Activated naive CD4-positive, alpha-beta T cell (primary cell): ENCODE results near the gene WFS1.

Experiments used
- DNase-seq, 4 experiments: peaks; one replicate each; lab custom pipeline; 2025; lab: John Stamatoyannopoulos, UW

The WFS1 gene

GRCh38 chr4:6338951-6339817 lies 69.5 kb downstream of the WFS1 start:
- DNase-seq = no peak

GRCh38 chr4:6339818-6340445 lies 70.3 kb downstream of the WFS1 start:
- no peak for DNase-seq

GRCh38 chr4:6340446-6341015 lies 70.9 kb downstream of the WFS1 start:
- DNase-seq = no peak

GRCh38 chr4:6341696-6342095 lies 72.0 kb downstream of the WFS1 start:
- DNase-seq = no peak

- no peak for DNase-seq
Observed at GRCh38 chr4:6342530-6343293, 73.1 kb downstream of the WFS1 start.

GRCh38 chr4:6343939-6344408 lies 74.3 kb downstream of the WFS1 start:
- no peak for DNase-seq

- no peak for DNase-seq
Observed at GRCh38 chr4:6345096-6345830, 75.6 kb downstream of the WFS1 start.

- no peak for DNase-seq
Observed at GRCh38 chr4:6345866-6346265, 76.2 kb downstream of the WFS1 start.

- no peak for DNase-seq
Observed at GRCh38 chr4:6346373-6347110, 76.9 kb downstream of the WFS1 start.

- no peak for DNase-seq
Observed at GRCh38 chr4:6347511-6348045, 77.9 kb downstream of the WFS1 start.

GRCh38 chr4:6348408-6348807 lies 78.8 kb downstream of the WFS1 start:
- DNase-seq = no peak

- DNase-seq = no peak
Observed at GRCh38 chr4:6349896-6350603, 80.4 kb downstream of the WFS1 start.

GRCh38 chr4:6350646-6351045 lies 81.0 kb downstream of the WFS1 start:
- no peak for DNase-seq

- no peak for DNase-seq
Observed at GRCh38 chr4:6351246-6352000, 81.8 kb downstream of the WFS1 start.

GRCh38 chr4:6352031-6352692 lies 82.5 kb downstream of the WFS1 start:
- no peak for DNase-seq
